Left lung (tissue), 10 donors: Measurements from ENCODE around the gene MX1. TPM values are rescaled to one million over a fixed set of nuclear protein-coding genes. Genes with fewer than 3 reads are reported as not detected.

ENCODE experiments used
- ATAC-seq: fragments of 200-7000 bp; cut with Tn5 transposase; one replicate; pipeline ENCODE4 v1.9.1; 2020; ENCODE audit warnings: moderate library complexity
- DNase-seq, 4 donors: peaks; one replicate each; pipeline ENCODE4 v3.0.0-alpha.2; 2013 to 2020
- H3K27ac ChIP-seq, 2 donors: fragments of 200-600 bp; sonication (generic) in 1 of 2; one replicate each; pipeline versions ENCODE4 v1.5.0 to v1.8.0; 2020 to 2021
- H3K27me3 ChIP-seq, 2 donors: fragments of 200-600 bp; sonication (generic) in 1 of 2; one replicate each; pipeline versions ENCODE4 v1.5.0 to v1.8.0; 2020 to 2021
- H3K36me3 ChIP-seq, 2 donors: fragments of 200-600 bp; sonication (generic) in 1 of 2; one replicate each; pipeline versions ENCODE4 v1.5.0 to v1.8.0; 2020 to 2021
- H3K4me1 ChIP-seq, 2 donors: fragments of 200-600 bp; one replicate each; pipeline ENCODE4 v1.8.0; 2021
- H3K4me3 ChIP-seq, 2 donors: fragments of 200-600 bp; sonication (generic) in 1 of 2; one replicate each; pipeline versions ENCODE4 v1.5.0 to v1.8.0; 2020 to 2021; ENCODE audit warnings: mild to moderate bottlenecking in 1 of 2
- H3K9me3 ChIP-seq, 2 donors: fragments of 200-600 bp; sonication (generic) in 1 of 2; one replicate each; pipeline versions ENCODE4 v1.5.0 to v1.8.0; 2020 to 2021
- intact Hi-C, 2 donors: fragments of 100-400 bp; cut with DNase I; formaldehyde crosslinking; loops; one replicate each; pipeline versions ENCODE4 v1.11.2 to v1.14.2; 2022
- polyA plus RNA-seq, 6 donors: library from polyadenylated mRNA; unstranded; fragments of 120-200 nt; gene quantifications; one replicate each; pipeline ENCODE4 v1.2.1, GENCODE V29; 2013; ENCODE audit not compliant: insufficient read length in 6 of 6
- total RNA-seq, 2 donors: library from RNA; stranded (reverse); fragmentation: NEBNext Ultra II Directional; extraction: Animal tissue kit (Norgen Biotek cat#: 25700); gene quantifications; one replicate each; pipeline ENCODE4 v1.2.1, GENCODE V29; 2021
- TF ChIP-seq, protein P1 (sequence below), 2 donors: fragments of 200-600 bp; sonication (generic) in 1 of 2; IDR thresholded peaks; one replicate each; pipeline versions ENCODE4 v1.5.0 to v1.8.0; 2021; ENCODE audit warnings: antibody characterized with exemption in 2 of 2
- donor health status: DM: no; HTN: yes; CAD: no.
- donor health status: DM: no; HTN: no; CAD: no.

The MX1 gene
- total and polyA plus RNA-seq, 8 donors: 6.0 to 66.3 (median 9.2) TPM

DNA sequence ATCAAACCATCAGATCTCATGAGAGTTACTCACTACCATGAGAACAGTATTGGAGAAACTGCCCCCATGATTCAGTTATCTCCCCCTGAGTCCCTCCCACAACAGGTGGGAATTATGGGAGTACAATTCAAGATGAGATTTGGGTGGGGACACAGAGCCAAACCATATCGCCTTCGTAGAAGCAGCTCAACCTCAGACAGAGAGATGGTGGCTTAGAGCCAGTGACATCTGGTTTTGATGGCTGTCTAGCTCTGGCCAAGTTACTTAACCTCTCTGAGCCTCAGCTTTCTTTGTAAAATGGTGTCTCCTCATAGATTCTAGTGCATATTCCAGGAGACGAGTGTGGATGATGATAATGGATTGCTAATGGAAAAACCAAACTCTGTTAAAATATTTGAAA lies 27.2 kb downstream of the MX1 start:
- H3K4me3 ChIP-seq: no peak overlapping the region
- ATAC-seq (no peak), DNase-seq (no peak)
- H3K27ac ChIP-seq: no peak overlapping the region
- H3K36me3 ChIP-seq: peaks cover 0 to 95% of the 10 kb centered on the region in 2 donors
- no peaks in the 10 kb centered on the region for H3K9me3 ChIP-seq
- TF ChIP-seq, protein P1, sequence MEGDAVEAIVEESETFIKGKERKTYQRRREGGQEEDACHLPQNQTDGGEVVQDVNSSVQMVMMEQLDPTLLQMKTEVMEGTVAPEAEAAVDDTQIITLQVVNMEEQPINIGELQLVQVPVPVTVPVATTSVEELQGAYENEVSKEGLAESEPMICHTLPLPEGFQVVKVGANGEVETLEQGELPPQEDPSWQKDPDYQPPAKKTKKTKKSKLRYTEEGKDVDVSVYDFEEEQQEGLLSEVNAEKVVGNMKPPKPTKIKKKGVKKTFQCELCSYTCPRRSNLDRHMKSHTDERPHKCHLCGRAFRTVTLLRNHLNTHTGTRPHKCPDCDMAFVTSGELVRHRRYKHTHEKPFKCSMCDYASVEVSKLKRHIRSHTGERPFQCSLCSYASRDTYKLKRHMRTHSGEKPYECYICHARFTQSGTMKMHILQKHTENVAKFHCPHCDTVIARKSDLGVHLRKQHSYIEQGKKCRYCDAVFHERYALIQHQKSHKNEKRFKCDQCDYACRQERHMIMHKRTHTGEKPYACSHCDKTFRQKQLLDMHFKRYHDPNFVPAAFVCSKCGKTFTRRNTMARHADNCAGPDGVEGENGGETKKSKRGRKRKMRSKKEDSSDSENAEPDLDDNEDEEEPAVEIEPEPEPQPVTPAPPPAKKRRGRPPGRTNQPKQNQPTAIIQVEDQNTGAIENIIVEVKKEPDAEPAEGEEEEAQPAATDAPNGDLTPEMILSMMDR (IDR thresholded peaks at IDR 0.05): no peak
- intact Hi-C loops: no loop called here
- no peaks in the 10 kb centered on the region for H3K4me1 ChIP-seq
- H3K27me3 ChIP-seq: no peaks in the 10 kb centered on the region

DNA sequence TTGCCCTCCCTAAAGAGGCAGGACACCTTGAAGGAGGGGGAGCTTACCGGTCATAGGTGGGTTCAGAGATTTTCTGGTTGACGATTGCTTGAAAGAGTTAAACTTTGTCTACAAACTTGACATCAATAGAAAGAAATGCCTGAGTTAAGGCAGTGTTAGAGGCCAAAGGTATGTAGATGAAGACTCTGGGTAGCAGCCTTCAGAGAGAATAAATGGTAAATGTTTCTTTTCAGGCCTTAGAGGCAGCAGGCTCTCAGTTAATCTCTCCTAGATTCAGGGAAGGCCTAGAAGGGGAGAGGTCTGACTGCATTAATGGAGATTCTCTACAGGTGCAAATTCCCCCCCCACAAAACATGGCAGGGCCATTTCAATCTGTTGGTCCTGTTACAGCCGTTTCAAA lies 27.7 kb downstream of the MX1 start:
- peaks cover 0 to 96% of the 10 kb centered on the region in 2 donors for H3K36me3 ChIP-seq
- no peak overlapping the region for H3K27ac ChIP-seq
- H3K4me1 ChIP-seq: no peaks in the 10 kb centered on the region
- DNase-seq: no peak
- no peaks in the 10 kb centered on the region for H3K27me3 ChIP-seq
- TF ChIP-seq, protein P1 (IDR thresholded peaks at IDR 0.05): no peak
- H3K4me3 ChIP-seq: no peak overlapping the region
- no peaks in the 10 kb centered on the region for H3K9me3 ChIP-seq
- no peak for ATAC-seq
- intact Hi-C loops: no loop called here

DNA sequence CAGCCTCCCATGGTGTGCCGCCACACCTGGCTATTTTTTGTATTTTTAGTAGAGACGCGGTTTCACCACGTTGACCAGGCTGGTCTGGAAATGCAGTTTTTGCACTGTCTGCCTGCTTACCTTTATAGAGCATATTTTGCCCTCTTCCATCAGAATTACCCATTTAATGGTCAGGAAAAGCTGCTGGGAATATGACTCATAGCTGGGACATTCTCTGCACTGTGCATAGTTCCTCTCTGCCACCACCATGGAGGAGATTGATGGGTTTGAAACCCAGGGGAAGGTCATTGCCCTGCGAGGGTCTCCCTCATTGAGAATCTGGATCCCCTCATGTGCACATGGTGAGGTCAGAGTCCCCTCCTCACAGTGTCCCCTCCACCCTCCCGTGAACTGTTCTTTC lies 32.1 kb downstream of the MX1 start:
- H3K27me3 ChIP-seq: no peaks in the 10 kb centered on the region
- peaks cover 0 to 68% of the 10 kb centered on the region in 2 donors for H3K36me3 ChIP-seq
- TF ChIP-seq, protein P1 (IDR thresholded peaks at IDR 0.05): no peak
- H3K9me3 ChIP-seq: no peaks in the 10 kb centered on the region
- no peak for DNase-seq
- H3K4me3 ChIP-seq: no peak overlapping the region
- no peak for ATAC-seq
- no peaks in the 10 kb centered on the region for H3K4me1 ChIP-seq
- intact Hi-C loops: loop anchor here in 1 of 2 donors (5.0 kb wide), 1 partner anchor 176 kb away; no protein-coding TSS in a partner anchor
- H3K27ac ChIP-seq: no peak overlapping the region

DNA sequence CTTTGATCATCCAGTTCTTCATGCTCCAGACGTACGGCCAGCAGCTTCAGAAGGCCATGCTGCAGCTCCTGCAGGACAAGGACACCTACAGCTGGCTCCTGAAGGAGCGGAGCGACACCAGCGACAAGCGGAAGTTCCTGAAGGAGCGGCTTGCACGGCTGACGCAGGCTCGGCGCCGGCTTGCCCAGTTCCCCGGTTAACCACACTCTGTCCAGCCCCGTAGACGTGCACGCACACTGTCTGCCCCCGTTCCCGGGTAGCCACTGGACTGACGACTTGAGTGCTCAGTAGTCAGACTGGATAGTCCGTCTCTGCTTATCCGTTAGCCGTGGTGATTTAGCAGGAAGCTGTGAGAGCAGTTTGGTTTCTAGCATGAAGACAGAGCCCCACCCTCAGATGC lies 32.5 kb downstream of the MX1 start:
- H3K4me3 ChIP-seq: no peak overlapping the region
- H3K27me3 ChIP-seq: no peaks in the 10 kb centered on the region
- ATAC-seq: no peak
- intact Hi-C loops: loop anchor here in 1 of 2 donors (5.0 kb wide), 1 partner anchor 176 kb away; no protein-coding TSS in a partner anchor
- H3K9me3 ChIP-seq: no peaks in the 10 kb centered on the region
- DNase-seq: no peak
- H3K4me1 ChIP-seq: no peaks in the 10 kb centered on the region
- no peak overlapping the region for H3K27ac ChIP-seq
- H3K36me3 ChIP-seq: peaks cover 0 to 63% of the 10 kb centered on the region in 2 donors
- TF ChIP-seq, protein P1 (IDR thresholded peaks at IDR 0.05): no peak

DNA sequence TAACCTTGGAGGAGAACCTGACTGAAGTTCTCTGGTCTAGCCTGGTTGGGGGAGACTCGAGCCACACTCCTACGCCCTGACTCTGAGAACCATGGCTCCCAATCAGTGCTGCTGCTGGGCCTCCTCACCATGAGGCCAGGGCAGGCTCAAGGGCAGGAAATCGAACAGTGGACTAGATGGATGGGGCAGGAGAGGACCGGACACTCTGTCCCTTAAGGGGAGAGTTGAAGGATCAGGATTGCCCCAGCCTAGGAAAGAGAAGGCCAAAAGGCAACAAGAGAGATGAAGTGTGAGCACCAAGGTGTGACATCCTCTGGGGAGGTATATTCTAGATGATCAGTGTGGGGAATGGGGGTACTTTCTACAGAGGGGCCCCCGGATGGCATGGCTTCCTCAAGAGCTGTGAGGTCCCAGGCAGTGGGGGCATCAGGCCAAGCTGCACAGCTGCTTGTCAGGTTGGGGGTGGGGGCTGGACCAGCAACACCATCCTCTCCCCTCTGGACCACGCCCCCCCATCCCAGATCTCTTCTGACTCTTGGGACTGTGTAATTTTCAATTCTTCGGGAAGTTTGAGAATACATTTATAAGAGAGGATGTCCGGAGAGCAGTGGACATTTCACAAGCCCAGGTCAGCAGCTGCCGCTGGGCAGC lies 34.0 kb downstream of the MX1 start:
- DNase-seq: no peak
- H3K4me3 ChIP-seq: no peak overlapping the region
- peaks cover 0 to 49% of the 10 kb centered on the region in 2 donors for H3K36me3 ChIP-seq
- intact Hi-C loops: loop anchor here in 1 of 2 donors (5.0 kb wide), 1 partner anchor 178 kb away; no protein-coding TSS in a partner anchor
- H3K27me3 ChIP-seq: no peaks in the 10 kb centered on the region
- ATAC-seq: no peak
- TF ChIP-seq, protein P1 (IDR thresholded peaks at IDR 0.05): no peak
- no peak overlapping the region for H3K27ac ChIP-seq
- no peaks in the 10 kb centered on the region for H3K9me3 ChIP-seq
- H3K4me1 ChIP-seq: no peaks in the 10 kb centered on the region
